GM23338 (cell line): Measurements from ENCODE around the gene TTYH3. TPM values are rescaled to one million over a fixed set of nuclear protein-coding genes. Genes with fewer than 3 reads are reported as not detected.

Experiments used
- ATAC-seq: fragments of 200-7000 bp; cut with Tn5 transposase; 3 replicates; pipeline ENCODE4 v1.9.1; 2020
- DNase-seq: peaks from one replicate; pipeline ENCODE4 v3.0.0-alpha.2; 2015; ENCODE audit warnings: low spot score
- H2AFZ ChIP-seq: fragments of 200-600 bp; sonication (generic); 2 replicates; pipeline ENCODE4 v1.8.0; 2016; ENCODE audit warnings: antibody characterized with exemption, mild to moderate bottlenecking, moderate library complexity
- H3F3A ChIP-seq: fragments of 200-600 bp; sonication (generic); replicated peaks from 2 replicates; pipeline ENCODE4 v1.8.0; 2017; ENCODE audit warnings: antibody characterized with exemption, mixed run types, low read depth
- H3K27ac ChIP-seq: fragments of 200-600 bp; sonication (generic); 2 replicates; pipeline ENCODE4 v1.6.1; 2016; ENCODE audit warnings: low read depth
- H3K27me3 ChIP-seq: fragments of 200-600 bp; sonication (generic); 2 replicates; pipeline ENCODE4 v1.8.0; 2016; ENCODE audit warnings: mild to moderate bottlenecking, mixed run types, moderate library complexity; ENCODE audit not compliant: insufficient read depth
- H3K36me3 ChIP-seq: fragments of 200-600 bp; sonication (generic); 2 replicates; pipeline ENCODE4 v1.8.0; 2016; ENCODE audit warnings: mild to moderate bottlenecking; ENCODE audit not compliant: insufficient read depth
- H3K4me1 ChIP-seq: fragments of 200-600 bp; sonication (generic); 2 replicates; pipeline ENCODE4 v1.8.0; 2016; ENCODE audit warnings: mild to moderate bottlenecking, moderate library complexity; ENCODE audit not compliant: insufficient read depth
- H3K4me2 ChIP-seq: fragments of 200-600 bp; sonication (generic); 2 replicates; pipeline ENCODE4 v1.7.1; 2017; ENCODE audit warnings: mixed run types
- H3K4me3 ChIP-seq: fragments of 200-600 bp; sonication (generic); 2 replicates; pipeline ENCODE4 v1.6.1; 2016; ENCODE audit warnings: mixed run types
- H3K79me2 ChIP-seq: fragments of 200-600 bp; sonication (generic); replicated peaks from 2 replicates; pipeline ENCODE4 v1.8.0; 2017; ENCODE audit warnings: mild to moderate bottlenecking; ENCODE audit not compliant: insufficient read depth
- H3K9me2 ChIP-seq: fragments of 200-600 bp; sonication (generic); 2 replicates; pipeline ENCODE4 v1.8.0; 2017; ENCODE audit not compliant: insufficient read depth
- H4K20me1 ChIP-seq: fragments of 200-600 bp; sonication (generic); replicated peaks from 2 replicates; pipeline ENCODE4 v1.8.0; 2017; ENCODE audit warnings: mild to moderate bottlenecking; ENCODE audit not compliant: insufficient read depth
- H3K27ac Mint-ChIP-seq: 2 replicates; pipeline ENCODE4 v1.8.0; 2020; ENCODE audit warnings: inconsistent platforms, mild to moderate bottlenecking, moderate library complexity, mixed read lengths
- H3K27me3 Mint-ChIP-seq: 3 replicates; pipeline ENCODE4 v1.8.0; 2022; ENCODE audit warnings: low read depth, mild to moderate bottlenecking, moderate library complexity, mixed read lengths, inconsistent platforms; ENCODE audit not compliant: insufficient read depth, poor library complexity
- H3K36me3 Mint-ChIP-seq: 3 replicates; pipeline ENCODE4 v1.8.0; 2021; ENCODE audit warnings: low read depth, mild to moderate bottlenecking, inconsistent platforms, moderate library complexity, mixed read lengths
- H3K4me1 Mint-ChIP-seq: 3 replicates; pipeline ENCODE4 v1.8.0; 2020; ENCODE audit warnings: mild to moderate bottlenecking, inconsistent platforms, mixed read lengths
- H3K4me3 Mint-ChIP-seq: 3 replicates; pipeline ENCODE4 v1.8.0; 2021; ENCODE audit warnings: moderate library complexity, mild to moderate bottlenecking, inconsistent platforms, mixed read lengths
- H3K9me3 Mint-ChIP-seq: 3 replicates; pipeline ENCODE4 v1.8.0; 2020; ENCODE audit warnings: moderate library complexity, mild to moderate bottlenecking, inconsistent platforms, mixed read lengths
- CREB1 ChIP-seq: fragments of 250-450 bp; sonication (Bioruptor Pico); IDR thresholded peaks from 2 replicates; pipeline ENCODE4 v1.5.0; 2020; ENCODE audit warnings: low read depth, mild to moderate bottlenecking, moderate library complexity
- NANOG ChIP-seq: IDR thresholded peaks from 2 replicates; pipeline ENCODE4 v1.6.1; 2016; ENCODE audit warnings: antibody characterized with exemption, borderline replicate concordance
- POLR2AphosphoS5 ChIP-seq: IDR thresholded peaks from 2 replicates; pipeline ENCODE4 v1.6.1; 2016; ENCODE audit warnings: antibody characterized with exemption, low read depth
- ZNF331 ChIP-seq: fragments of 250-450 bp; sonication (Bioruptor Pico); IDR thresholded peaks from 2 replicates; pipeline ENCODE4 v1.5.0; 2020; ENCODE audit warnings: low read depth, mild to moderate bottlenecking, moderate library complexity
- polyA plus RNA-seq: library from polyadenylated mRNA; unstranded; fragments of >200 nt; fragmentation: Nextera tagmentation; extraction: Ambion mirVana; gene quantifications from 2 replicates; pipeline ENCODE4 v1.2.1, GENCODE V29; 2016
- total RNA-seq: library from RNA; depleted of rRNA; stranded (reverse); fragments of >200 nt; shearing (Covaris generic); gene quantifications from 2 replicates; pipeline ENCODE4 v1.2.3, GENCODE V29; 2014
- TF ChIP-seq, protein P1 (sequence below): IDR thresholded peaks from one replicate; pipeline ENCODE4 v1.6.1; 2018; ENCODE audit warnings: antibody characterized with exemption; ENCODE audit not compliant: unreplicated experiment
- TF ChIP-seq, protein P2 (sequence below), 2 experiments: fragments of 200-600 bp in 1 of 2; sonication (generic) in 1 of 2; conservative IDR thresholded peaks; 2 replicates each; pipeline versions ENCODE4 v1.5.1 to v1.6.1; 2016 to 2017; ENCODE audit warnings: antibody characterized with exemption in 2 of 2, low read depth in 2 of 2, mild to moderate bottlenecking in 2 of 2, moderate library complexity in 1 of 2
- TF ChIP-seq, protein P3 (sequence below): fragments of 250-450 bp; sonication (Bioruptor Pico); IDR thresholded peaks from 2 replicates; pipeline ENCODE4 v1.5.0; 2020; ENCODE audit warnings: mild to moderate bottlenecking, moderate library complexity
- TF ChIP-seq, protein P4 (sequence below): IDR thresholded peaks from 2 replicates; pipeline ENCODE4 v1.6.1; 2016; ENCODE audit warnings: antibody characterized with exemption

Gene TTYH3
- total and polyA plus RNA-seq, 2 experiments from 2014 or later = 59.6 to 126 TPM

DNA sequence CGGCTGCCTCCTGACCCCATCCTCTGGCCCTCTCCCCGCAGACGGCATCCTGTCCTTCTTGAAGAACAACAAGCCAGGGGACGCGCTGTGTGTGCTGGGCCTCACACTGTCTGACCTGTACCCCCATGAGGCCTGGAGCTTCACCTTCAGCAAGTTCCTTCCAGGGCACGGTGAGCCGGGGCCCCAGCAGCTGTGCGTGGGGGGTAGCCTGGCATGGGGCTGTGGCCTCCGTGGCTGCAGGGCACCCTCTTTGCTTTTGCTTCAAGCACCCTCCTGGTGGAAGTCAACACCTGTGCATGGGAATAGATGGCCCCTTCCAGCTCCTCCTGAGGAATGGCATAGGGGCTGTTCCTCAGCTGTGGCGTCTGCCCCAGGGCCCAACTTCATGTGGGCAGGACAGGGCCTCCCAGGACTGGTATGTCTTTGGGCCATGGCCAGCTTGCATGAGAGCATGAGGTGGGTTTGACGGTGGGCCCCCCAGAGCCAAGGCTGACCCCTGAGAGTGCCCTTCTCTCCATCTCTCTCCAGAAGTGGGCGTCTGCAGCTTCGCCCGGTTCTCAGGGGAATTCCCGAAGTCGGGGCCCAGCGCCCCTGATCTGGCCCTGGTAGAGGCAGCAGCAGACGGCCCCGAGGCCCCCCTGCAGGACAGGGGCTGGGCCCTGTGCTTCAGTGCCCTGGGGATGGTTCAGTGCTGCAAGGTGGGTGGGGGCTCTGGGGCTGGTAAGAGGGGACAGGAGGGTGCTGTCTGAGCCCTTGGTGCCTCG lies 76.9 kb downstream of the TTYH3 start (continued):
- TF ChIP-seq, protein P1, sequence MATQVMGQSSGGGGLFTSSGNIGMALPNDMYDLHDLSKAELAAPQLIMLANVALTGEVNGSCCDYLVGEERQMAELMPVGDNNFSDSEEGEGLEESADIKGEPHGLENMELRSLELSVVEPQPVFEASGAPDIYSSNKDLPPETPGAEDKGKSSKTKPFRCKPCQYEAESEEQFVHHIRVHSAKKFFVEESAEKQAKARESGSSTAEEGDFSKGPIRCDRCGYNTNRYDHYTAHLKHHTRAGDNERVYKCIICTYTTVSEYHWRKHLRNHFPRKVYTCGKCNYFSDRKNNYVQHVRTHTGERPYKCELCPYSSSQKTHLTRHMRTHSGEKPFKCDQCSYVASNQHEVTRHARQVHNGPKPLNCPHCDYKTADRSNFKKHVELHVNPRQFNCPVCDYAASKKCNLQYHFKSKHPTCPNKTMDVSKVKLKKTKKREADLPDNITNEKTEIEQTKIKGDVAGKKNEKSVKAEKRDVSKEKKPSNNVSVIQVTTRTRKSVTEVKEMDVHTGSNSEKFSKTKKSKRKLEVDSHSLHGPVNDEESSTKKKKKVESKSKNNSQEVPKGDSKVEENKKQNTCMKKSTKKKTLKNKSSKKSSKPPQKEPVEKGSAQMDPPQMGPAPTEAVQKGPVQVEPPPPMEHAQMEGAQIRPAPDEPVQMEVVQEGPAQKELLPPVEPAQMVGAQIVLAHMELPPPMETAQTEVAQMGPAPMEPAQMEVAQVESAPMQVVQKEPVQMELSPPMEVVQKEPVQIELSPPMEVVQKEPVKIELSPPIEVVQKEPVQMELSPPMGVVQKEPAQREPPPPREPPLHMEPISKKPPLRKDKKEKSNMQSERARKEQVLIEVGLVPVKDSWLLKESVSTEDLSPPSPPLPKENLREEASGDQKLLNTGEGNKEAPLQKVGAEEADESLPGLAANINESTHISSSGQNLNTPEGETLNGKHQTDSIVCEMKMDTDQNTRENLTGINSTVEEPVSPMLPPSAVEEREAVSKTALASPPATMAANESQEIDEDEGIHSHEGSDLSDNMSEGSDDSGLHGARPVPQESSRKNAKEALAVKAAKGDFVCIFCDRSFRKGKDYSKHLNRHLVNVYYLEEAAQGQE = no peak
- no peak; the same call in 1 of the 2 replicates for TF ChIP-seq POLR2AphosphoS5
- TF ChIP-seq NANOG = no peak

DNA sequence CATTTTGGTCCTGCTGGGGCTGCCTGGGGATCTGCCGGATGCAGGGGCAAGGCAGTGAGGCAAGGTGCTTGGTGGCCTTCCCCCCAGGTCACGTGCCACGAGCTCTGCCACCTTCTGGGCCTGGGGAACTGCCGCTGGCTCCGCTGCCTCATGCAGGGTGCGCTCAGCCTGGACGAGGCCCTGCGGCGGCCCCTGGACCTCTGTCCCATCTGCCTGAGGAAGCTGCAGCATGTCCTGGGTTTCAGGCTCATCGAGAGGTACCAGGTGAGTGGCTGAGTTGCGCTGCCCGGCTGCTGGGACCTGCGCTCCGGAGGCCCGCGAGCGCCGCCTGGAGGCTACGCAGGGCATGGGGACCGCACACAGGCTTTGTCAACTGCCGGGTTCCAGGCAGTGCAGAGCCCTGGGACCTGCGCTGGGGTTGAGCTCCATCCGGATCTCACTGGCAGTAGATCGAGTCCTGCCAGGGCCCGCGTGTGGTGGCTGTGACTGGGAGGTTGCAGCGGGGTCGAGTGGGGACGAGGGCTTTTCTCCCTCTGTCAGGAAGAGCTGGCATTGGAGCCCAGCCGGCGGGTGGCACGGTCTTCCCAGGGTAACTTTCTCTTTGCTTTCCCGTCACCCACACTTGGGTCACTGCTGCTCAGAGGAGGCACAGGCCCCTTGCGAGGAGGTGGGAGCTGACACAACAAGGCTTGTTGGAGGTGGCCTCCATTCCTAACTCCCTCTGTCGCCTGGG lies 77.9 kb downstream of the TTYH3 start:
- Histone ChIP-seq H3K9me2 (no peaks in the 10 kb centered on the region), H3F3A (no peaks in the 10 kb centered on the region), H3K4me1 (no peaks in the 10 kb centered on the region), H3K4me2 (no peak overlapping the region), H3K79me2 (no peaks in the 10 kb centered on the region), H2AFZ (no peak overlapping the region), H3K4me3 (no peak overlapping the region), H3K27ac (no peak overlapping the region), H3K36me3 (no peaks in the 10 kb centered on the region), H3K27me3 (no peaks in the 10 kb centered on the region), H4K20me1 (no peaks in the 10 kb centered on the region; the same call in 1 of the 2 replicates)
- ATAC-seq (peak; percentile 91), DNase-seq (peak; percentile 93)
- peaks cover 13% of the 10 kb centered on the region for H3K36me3 Mint-ChIP-seq
- TF ChIP-seq, protein P2, sequence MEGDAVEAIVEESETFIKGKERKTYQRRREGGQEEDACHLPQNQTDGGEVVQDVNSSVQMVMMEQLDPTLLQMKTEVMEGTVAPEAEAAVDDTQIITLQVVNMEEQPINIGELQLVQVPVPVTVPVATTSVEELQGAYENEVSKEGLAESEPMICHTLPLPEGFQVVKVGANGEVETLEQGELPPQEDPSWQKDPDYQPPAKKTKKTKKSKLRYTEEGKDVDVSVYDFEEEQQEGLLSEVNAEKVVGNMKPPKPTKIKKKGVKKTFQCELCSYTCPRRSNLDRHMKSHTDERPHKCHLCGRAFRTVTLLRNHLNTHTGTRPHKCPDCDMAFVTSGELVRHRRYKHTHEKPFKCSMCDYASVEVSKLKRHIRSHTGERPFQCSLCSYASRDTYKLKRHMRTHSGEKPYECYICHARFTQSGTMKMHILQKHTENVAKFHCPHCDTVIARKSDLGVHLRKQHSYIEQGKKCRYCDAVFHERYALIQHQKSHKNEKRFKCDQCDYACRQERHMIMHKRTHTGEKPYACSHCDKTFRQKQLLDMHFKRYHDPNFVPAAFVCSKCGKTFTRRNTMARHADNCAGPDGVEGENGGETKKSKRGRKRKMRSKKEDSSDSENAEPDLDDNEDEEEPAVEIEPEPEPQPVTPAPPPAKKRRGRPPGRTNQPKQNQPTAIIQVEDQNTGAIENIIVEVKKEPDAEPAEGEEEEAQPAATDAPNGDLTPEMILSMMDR (conservative IDR thresholded peaks at IDR 0.05; ENCODE audit: low read depth in 2 of 2) = peak; percentile 85 to 97
- TF ChIP-seq ZNF331 (CRISPR knock-in tag) (no peak; the same call in 1 of the 2 replicates), CREB1 (CRISPR knock-in tag) (peak; percentile 12; the same call in 1 of the 2 replicates)
- TF ChIP-seq, protein P3, sequence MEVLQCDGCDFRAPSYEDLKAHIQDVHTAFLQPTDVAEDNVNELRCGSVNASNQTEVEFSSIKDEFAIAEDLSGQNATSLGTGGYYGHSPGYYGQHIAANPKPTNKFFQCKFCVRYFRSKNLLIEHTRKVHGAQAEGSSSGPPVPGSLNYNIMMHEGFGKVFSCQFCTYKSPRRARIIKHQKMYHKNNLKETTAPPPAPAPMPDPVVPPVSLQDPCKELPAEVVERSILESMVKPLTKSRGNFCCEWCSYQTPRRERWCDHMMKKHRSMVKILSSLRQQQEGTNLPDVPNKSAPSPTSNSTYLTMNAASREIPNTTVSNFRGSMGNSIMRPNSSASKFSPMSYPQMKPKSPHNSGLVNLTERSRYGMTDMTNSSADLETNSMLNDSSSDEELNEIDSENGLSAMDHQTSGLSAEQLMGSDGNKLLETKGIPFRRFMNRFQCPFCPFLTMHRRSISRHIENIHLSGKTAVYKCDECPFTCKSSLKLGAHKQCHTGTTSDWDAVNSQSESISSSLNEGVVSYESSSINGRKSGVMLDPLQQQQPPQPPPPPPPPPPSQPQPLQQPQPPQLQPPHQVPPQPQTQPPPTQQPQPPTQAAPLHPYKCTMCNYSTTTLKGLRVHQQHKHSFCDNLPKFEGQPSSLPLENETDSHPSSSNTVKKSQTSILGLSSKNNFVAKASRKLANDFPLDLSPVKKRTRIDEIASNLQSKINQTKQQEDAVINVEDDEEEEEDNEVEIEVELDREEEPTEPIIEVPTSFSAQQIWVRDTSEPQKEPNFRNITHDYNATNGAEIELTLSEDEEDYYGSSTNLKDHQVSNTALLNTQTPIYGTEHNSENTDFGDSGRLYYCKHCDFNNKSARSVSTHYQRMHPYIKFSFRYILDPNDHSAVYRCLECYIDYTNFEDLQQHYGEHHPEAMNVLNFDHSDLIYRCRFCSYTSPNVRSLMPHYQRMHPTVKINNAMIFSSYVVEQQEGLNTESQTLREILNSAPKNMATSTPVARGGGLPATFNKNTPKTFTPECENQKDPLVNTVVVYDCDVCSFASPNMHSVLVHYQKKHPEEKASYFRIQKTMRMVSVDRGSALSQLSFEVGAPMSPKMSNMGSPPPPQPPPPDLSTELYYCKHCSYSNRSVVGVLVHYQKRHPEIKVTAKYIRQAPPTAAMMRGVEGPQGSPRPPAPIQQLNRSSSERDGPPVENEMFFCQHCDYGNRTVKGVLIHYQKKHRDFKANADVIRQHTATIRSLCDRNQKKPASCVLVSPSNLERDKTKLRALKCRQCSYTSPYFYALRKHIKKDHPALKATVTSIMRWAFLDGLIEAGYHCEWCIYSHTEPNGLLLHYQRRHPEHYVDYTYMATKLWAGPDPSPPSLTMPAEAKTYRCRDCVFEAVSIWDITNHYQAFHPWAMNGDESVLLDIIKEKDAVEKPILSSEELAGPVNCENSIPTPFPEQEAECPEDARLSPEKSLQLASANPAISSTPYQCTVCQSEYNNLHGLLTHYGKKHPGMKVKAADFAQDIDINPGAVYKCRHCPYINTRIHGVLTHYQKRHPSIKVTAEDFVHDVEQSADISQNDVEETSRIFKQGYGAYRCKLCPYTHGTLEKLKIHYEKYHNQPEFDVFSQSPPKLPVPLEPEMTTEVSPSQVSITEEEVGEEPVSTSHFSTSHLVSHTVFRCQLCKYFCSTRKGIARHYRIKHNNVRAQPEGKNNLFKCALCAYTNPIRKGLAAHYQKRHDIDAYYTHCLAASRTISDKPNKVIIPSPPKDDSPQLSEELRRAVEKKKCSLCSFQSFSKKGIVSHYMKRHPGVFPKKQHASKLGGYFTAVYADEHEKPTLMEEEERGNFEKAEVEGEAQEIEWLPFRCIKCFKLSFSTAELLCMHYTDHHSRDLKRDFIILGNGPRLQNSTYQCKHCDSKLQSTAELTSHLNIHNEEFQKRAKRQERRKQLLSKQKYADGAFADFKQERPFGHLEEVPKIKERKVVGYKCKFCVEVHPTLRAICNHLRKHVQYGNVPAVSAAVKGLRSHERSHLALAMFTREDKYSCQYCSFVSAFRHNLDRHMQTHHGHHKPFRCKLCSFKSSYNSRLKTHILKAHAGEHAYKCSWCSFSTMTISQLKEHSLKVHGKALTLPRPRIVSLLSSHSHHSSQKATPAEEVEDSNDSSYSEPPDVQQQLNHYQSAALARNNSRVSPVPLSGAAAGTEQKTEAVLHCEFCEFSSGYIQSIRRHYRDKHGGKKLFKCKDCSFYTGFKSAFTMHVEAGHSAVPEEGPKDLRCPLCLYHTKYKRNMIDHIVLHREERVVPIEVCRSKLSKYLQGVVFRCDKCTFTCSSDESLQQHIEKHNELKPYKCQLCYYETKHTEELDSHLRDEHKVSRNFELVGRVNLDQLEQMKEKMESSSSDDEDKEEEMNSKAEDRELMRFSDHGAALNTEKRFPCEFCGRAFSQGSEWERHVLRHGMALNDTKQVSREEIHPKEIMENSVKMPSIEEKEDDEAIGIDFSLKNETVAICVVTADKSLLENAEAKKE (CRISPR knock-in tag) = no peak
- TF ChIP-seq, protein P4, sequence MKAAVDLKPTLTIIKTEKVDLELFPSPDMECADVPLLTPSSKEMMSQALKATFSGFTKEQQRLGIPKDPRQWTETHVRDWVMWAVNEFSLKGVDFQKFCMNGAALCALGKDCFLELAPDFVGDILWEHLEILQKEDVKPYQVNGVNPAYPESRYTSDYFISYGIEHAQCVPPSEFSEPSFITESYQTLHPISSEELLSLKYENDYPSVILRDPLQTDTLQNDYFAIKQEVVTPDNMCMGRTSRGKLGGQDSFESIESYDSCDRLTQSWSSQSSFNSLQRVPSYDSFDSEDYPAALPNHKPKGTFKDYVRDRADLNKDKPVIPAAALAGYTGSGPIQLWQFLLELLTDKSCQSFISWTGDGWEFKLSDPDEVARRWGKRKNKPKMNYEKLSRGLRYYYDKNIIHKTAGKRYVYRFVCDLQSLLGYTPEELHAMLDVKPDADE = no peak
- H3K4me3 Mint-ChIP-seq = no peak overlapping the region
- H3K27me3 Mint-ChIP-seq = peaks cover 17% of the 10 kb centered on the region
- no peak overlapping the region for H3K27ac Mint-ChIP-seq
- H3K9me3 Mint-ChIP-seq = 0 out of 3 replicates have a peak, but pooled peaks cover 2% of the 10 kb centered on the region
- H3K4me1 Mint-ChIP-seq = peaks cover 22% of the 10 kb centered on the region
